Smooth muscle cell of bladder (primary cell): ENCODE measurements around the gene PDIA3. TPM values are rescaled to one million over a fixed set of nuclear protein-coding genes. Genes with fewer than 3 reads are reported as not detected.

Experiments used
- total RNA-seq: library from RNA; depleted of rRNA; stranded (reverse); fragments of >200 nt; gene quantifications from 2 replicates; pipeline ENCODE4 v1.2.3, GENCODE V29; 2014

Gene PDIA3
- total RNA-seq, result 135 and 192 TPM in 2 replicates

DNA sequence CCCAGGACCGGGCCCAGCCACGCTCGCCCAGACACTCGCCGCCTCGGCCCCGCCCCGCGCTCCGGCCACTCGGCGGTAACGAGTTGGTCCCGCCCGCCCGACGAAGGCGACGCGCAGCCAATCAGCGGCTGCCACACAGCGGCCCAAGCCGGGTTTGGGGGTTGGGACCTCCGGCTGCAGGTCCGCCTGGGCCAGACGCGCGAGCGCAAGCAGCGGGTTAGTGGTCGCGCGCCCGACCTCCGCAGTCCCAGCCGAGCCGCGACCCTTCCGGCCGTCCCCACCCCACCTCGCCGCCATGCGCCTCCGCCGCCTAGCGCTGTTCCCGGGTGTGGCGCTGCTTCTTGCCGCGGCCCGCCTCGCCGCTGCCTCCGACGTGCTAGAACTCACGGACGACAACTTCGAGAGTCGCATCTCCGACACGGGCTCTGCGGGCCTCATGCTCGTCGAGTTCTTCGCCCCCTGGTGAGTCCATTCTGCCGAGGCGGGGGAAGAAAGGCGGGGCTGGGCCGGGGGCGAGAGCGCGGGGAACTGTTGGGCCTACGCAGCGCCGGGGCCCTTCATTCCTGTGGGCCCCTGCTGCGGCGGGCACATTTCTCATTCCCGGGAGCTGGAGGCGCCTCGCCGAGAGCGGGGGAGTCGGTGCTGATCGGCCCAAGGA is at the start of gene PDIA3:
TSS of gene PDIA3 (plus strand) at position 194 of the 658 bp plus-strand sequence. CDS start at position 296, 102 bp downstream.

GRCh38 chr15:43776718-43777266 is 30.6 kb downstream of the PDIA3 start, which contains the start of gene ELL3:
TSS of gene ELL3 (minus strand) at chr15:43776966. CDS start at chr15:43776901, 65 bp downstream.

GRCh38 chr15:43791993-43792760 is 45.9 kb downstream of the PDIA3 start, which contains the start of gene SERF2:
TSS of gene SERF2 (plus strand) at chr15:43792320. CDS start at chr15:43792377, 57 bp downstream.

GRCh38 chr15:43799945-43800285 is 53.7 kb downstream of the PDIA3 start, which contains the start of gene SERINC4:
TSS of gene SERINC4 (minus strand) at chr15:43800220. CDS start at chr15:43799986, 234 bp downstream.

GRCh38 chr15:43800286-43801141 is 54.3 kb downstream of the PDIA3 start, which contains the start of gene HYPK:
TSS of gene HYPK (plus strand) at chr15:43800599. CDS start at chr15:43800623, 24 bp downstream.

Other genes starting within 250 kb of the PDIA3 start
- 38.8 and 40.8 TPM in 2 replicates for gene MAP1A, start 228.8 kb upstream of the PDIA3 start, total RNA-seq
- 8.7 and 14.7 TPM in 2 replicates for gene PPIP5K1, start 156.2 kb upstream of the PDIA3 start, total RNA-seq
- not detected in 2 replicates for gene CKMT1B, start 152.4 kb upstream of the PDIA3 start, total RNA-seq
- gene STRC, start 127.6 kb upstream of the PDIA3 start, total RNA-seq, result not detected in 2 replicates
- gene CATSPER2, start 97.6 kb upstream of the PDIA3 start, total RNA-seq, result 0.37 and 0.43 TPM in 2 replicates
- gene CKMT1A, start 52.6 kb upstream of the PDIA3 start, total RNA-seq, result 0.18 TPM in 1 of 2 replicates, not detected in the other
- gene ELL3, start 30.5 kb downstream of the PDIA3 start, total RNA-seq, result 3.9 and 6.8 TPM in 2 replicates
- gene SERF2, start 45.9 kb downstream of the PDIA3 start, total RNA-seq, result 448 and 573 TPM in 2 replicates
- 0.09 TPM in 1 of 2 replicates, not detected in the other for gene SERINC4, start 53.8 kb downstream of the PDIA3 start, total RNA-seq
- gene HYPK, start 54.2 kb downstream of the PDIA3 start, total RNA-seq, result 8.5 and 10.3 TPM in 2 replicates
- 24.9 and 31.7 TPM in 2 replicates for gene MFAP1, start 78.3 kb downstream of the PDIA3 start, total RNA-seq
- gene WDR76, start 80.6 kb downstream of the PDIA3 start, total RNA-seq, result 2.7 and 2.8 TPM in 2 replicates